Measurements from ENCODE around the gene RCN1.

RCN1 gene

DNA sequence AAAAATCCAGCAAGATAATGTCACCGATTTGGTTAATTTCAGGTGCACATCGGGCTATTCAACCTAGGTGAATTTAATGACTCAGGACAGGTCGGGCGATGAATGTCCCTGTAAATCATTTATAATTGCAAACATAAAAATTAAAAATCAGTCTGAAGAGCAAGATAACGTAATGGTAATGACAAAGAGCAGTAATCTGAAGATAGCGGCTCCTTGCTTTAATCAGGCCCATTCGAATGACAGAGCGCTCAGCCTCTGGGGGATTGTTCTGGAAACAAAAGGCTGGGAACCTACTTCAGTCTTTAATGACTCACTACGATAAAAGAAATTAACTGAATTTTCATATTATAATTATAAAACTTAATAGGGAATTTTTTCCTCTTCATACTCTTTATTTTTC lies 61.3 kb downstream of the RCN1 start:
- H3K27ac ChIP-seq, result no peak overlapping the region
- H3K4me1 ChIP-seq, result peaks cover 0 to 19% (median 8%) of the 10 kb centered on the region in 10 experiments; a peak in 11 of 20 replicates
- no peak overlapping the region for H3K9ac ChIP-seq
- no peak overlapping the region for H3K4me3 ChIP-seq
- H3K4me2 ChIP-seq, result peak overlapping the region in 5 of 11 experiments; percentile 12 to 64 (median 49); a peak in 7 of 22 replicates
- no peaks in the 10 kb centered on the region for H3K36me3 ChIP-seq
- no peaks in the 10 kb centered on the region for H4K20me1 ChIP-seq
- H3K27me3 ChIP-seq, result no peaks in the 10 kb centered on the region
- no peak for TF ChIP-seq Cebpa-rat (IDR thresholded peaks at IDR 0.05)
- H3K9me3 ChIP-seq (replicated peaks in 1 of 11), result peaks cover 0 to 14% (median under 1%) of the 10 kb centered on the region in 11 experiments; a peak in 6 of 22 replicates

DNA sequence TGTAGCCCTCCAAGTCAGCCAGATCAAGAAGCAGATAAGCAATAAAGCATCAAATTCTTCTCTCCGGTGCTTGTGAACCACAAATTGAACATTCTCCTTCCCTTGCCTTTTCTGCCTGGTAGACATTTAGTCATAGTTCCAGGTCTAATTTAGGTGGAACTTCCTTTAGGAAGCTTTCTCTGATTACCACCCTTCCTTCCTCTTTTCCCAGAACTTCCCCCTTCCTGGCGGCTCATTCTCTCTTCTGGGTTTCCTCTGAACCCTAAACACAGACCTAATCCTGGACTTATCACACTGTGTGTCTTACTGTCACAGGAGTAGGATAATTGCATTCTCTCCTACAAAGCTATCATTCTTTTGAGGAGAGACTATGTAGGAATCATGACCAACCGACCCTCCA lies 61.9 kb downstream of the RCN1 start:
- Histone ChIP-seq H3K9me3 (replicated peaks in 1 of 11) (peaks cover 0 to 14% (median 4%) of the 10 kb centered on the region in 11 experiments; a peak in 6 of 22 replicates), H3K4me2 (peak overlapping the region in 8 of 11 experiments; percentile 1 to 64 (median 38); a peak in 11 of 22 replicates), H3K27me3 (no peaks in the 10 kb centered on the region), H3K9ac (no peak overlapping the region), H3K27ac (no peak overlapping the region), H3K4me3 (no peak overlapping the region), H4K20me1 (no peaks in the 10 kb centered on the region), H3K36me3 (no peaks in the 10 kb centered on the region), H3K4me1 (peaks cover 0 to 19% (median 8%) of the 10 kb centered on the region in 10 experiments; a peak in 11 of 20 replicates)
- no peak for TF ChIP-seq Cebpa-rat (IDR thresholded peaks at IDR 0.05)

DNA sequence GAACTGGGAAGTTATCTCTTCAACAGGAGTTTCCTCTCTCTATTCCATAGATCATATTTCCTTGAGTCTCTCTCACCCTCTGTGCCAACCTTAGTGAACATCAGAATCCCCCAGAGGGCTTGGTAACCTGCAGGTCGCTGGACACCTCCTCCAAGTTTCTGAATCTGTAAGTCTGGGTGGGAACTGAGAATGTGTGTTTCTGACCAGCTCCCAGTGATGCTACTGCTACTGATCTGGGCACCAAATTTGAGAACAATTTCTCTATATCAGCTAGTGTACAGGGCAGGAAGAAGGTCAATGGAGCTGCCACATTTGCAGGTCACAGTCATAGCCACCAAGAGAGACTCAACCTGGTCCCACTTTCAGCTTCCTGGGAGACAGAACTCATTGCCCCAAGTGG lies 62.9 kb downstream of the RCN1 start:
- TF ChIP-seq Cebpa-rat (IDR thresholded peaks at IDR 0.05), result no peak
- H3K9ac ChIP-seq, result no peak overlapping the region
- no peaks in the 10 kb centered on the region for H3K36me3 ChIP-seq
- H3K4me1 ChIP-seq, result peaks cover 0 to 19% (median 8%) of the 10 kb centered on the region in 10 experiments; a peak in 11 of 20 replicates
- H3K9me3 ChIP-seq (replicated peaks in 1 of 11), result peaks cover 0 to 10% (median 0%) of the 10 kb centered on the region in 11 experiments; a peak in 5 of 22 replicates
- no peak overlapping the region for H3K4me2 ChIP-seq
- no peaks in the 10 kb centered on the region for H4K20me1 ChIP-seq
- no peak overlapping the region for H3K4me3 ChIP-seq
- no peak overlapping the region for H3K27ac ChIP-seq
- no peaks in the 10 kb centered on the region for H3K27me3 ChIP-seq

DNA sequence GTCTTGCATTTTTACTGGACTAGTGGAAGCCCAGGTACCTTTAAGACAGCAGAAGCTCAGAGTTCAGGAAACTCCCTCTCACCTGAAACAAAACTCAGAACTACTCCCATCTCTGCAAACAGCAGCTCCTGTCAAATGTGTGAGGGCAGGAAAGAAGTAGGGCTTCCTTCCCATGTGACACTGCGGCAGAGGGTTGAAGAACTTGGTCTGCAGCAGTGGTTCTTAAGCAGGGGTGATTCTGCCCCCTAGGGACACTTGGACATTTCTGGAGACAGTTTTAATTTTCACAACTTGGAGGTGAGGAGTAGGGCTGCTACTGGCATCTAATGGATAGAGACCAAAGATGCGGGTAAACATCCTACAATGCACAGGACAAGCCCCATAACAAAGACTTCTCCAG lies 63.4 kb downstream of the RCN1 start:
- H3K27ac ChIP-seq, result no peak overlapping the region

More for the DNA sequence above, 63.4 kb downstream of the RCN1 start:
- Histone ChIP-seq H4K20me1 (no peaks in the 10 kb centered on the region), H3K36me3 (no peaks in the 10 kb centered on the region), H3K27me3 (no peaks in the 10 kb centered on the region), H3K4me2 (no peak overlapping the region), H3K9me3 (replicated peaks in 1 of 11) (peaks cover 0 to 10% (median 0%) of the 10 kb centered on the region in 11 experiments; a peak in 4 of 22 replicates), H3K4me3 (no peak overlapping the region), H3K4me1 (peaks cover 0 to 19% (median 8%) of the 10 kb centered on the region in 10 experiments; a peak in 11 of 20 replicates), H3K9ac (no peak overlapping the region)
- TF ChIP-seq Cebpa-rat (IDR thresholded peaks at IDR 0.05), result no peak
